Fibroblast of the aortic adventitia (primary cell): ENCODE data around the gene RPS19. TPM values are rescaled to one million over a fixed set of nuclear protein-coding genes. Genes with fewer than 3 reads are reported as not detected.

Experiments used
- DNase-seq: peaks from one replicate; pipeline ENCODE4 v3.0.0-alpha.2; 2010; ENCODE audit warnings: low read depth
- H3K4me3 ChIP-seq: 2 replicates; pipeline ENCODE4 v1.5.1; 2011; ENCODE audit warnings: low read depth, mild to moderate bottlenecking, control low read depth, low read length, moderate library complexity
- total RNA-seq: library from RNA; depleted of rRNA; stranded (reverse); fragments of >200 nt; gene quantifications from 2 replicates; pipeline ENCODE4 v1.2.3, GENCODE V29; 2012; ENCODE audit warnings: low replicate concordance
- TF ChIP-seq, protein P1 (sequence below): IDR thresholded peaks from 2 replicates; pipeline ENCODE4 v1.5.1; 2011; ENCODE audit warnings: mild to moderate bottlenecking, low read length, control low read depth, inconsistent platforms; ENCODE audit not compliant: insufficient read depth

Gene RPS19
- total RNA-seq, 1 donor = 1,080 TPM

DNA sequence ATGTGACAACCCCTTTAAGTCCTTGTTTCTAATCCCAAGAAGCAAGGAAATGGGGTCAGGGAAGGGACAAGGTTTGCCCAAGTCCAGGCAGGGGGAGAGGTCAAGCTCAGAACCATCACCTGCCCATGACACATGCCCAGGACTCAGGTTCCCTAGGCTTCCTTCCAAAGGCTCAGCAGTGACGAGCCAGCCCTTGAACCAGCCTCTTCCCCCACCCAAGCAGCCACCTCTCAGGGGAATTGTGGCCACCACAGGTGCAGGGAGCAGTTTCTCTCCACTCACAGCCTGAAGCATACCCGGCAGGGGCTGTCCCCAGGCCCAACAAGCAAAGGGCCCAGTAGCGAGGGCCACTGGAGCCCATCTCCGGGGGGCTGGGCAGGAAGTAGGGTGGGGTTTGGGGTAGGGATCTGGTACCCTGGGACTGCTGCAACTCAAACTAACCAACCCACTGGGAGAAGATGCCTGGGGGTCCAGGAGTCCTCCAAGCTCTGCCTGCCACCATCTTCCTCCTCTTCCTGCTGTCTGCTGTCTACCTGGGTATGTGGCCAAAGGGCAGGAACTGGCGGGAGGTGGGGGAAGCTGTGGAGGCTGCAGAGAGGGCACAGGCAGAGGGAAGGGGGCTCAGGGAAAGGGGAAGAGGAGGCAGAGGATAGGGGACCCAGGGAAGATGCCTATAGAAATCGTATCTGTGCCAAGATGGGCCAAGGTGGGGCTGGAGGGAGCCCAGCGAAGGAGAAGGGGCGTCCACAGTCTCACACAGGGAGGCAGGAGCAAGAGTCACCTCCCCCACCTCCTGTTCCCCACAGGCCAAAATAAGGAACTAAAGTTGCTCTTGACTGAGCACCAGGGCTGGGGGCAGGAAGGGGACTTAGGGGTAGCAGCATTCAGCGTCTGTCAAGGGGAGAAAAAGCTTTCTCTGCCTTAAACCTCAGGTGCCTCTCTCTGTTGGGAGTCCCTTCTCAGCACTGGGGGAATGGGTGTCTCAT is 17.1 kb downstream of the RPS19 start, which contains the start of gene CD79A:
TSS of gene CD79A (plus strand) at position 433 of the 986 bp plus-strand sequence. CDS start at position 459, 26 bp downstream.
- TF ChIP-seq, protein P1, sequence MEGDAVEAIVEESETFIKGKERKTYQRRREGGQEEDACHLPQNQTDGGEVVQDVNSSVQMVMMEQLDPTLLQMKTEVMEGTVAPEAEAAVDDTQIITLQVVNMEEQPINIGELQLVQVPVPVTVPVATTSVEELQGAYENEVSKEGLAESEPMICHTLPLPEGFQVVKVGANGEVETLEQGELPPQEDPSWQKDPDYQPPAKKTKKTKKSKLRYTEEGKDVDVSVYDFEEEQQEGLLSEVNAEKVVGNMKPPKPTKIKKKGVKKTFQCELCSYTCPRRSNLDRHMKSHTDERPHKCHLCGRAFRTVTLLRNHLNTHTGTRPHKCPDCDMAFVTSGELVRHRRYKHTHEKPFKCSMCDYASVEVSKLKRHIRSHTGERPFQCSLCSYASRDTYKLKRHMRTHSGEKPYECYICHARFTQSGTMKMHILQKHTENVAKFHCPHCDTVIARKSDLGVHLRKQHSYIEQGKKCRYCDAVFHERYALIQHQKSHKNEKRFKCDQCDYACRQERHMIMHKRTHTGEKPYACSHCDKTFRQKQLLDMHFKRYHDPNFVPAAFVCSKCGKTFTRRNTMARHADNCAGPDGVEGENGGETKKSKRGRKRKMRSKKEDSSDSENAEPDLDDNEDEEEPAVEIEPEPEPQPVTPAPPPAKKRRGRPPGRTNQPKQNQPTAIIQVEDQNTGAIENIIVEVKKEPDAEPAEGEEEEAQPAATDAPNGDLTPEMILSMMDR = no peak
- no peak for DNase-seq
- no peak within 1 kb of the TSS for H3K4me3 ChIP-seq

- H3K4me3 ChIP-seq = no peak overlapping the region
- TF ChIP-seq, protein P1 = no peak
- no peak for DNase-seq
Observed at GRCh38 chr19:41877916-41878905, 18.2 kb downstream of the RPS19 start.

DNA sequence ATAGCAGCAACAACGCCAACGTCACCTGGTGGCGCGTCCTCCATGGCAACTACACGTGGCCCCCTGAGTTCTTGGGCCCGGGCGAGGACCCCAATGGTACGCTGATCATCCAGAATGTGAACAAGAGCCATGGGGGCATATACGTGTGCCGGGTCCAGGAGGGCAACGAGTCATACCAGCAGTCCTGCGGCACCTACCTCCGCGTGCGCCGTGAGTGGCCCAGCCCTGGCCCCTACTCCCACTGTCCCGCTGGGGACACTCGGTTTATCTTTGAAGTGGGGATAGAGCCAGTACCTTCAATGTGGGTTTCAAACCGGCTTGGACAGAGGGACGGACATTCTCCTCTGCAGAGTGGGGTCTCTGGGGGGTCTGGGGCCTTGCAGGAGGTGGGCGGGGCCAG is 19.0 kb downstream of the RPS19 start:
- DNase-seq = no peak
- no peak overlapping the region for H3K4me3 ChIP-seq
- TF ChIP-seq, protein P1 = no peak

- H3K4me3 ChIP-seq = no peak overlapping the region
- DNase-seq = no peak
- TF ChIP-seq, protein P1 = no peak
Observed at GRCh38 chr19:41879670-41880328, 19.7 kb downstream of the RPS19 start.

DNA sequence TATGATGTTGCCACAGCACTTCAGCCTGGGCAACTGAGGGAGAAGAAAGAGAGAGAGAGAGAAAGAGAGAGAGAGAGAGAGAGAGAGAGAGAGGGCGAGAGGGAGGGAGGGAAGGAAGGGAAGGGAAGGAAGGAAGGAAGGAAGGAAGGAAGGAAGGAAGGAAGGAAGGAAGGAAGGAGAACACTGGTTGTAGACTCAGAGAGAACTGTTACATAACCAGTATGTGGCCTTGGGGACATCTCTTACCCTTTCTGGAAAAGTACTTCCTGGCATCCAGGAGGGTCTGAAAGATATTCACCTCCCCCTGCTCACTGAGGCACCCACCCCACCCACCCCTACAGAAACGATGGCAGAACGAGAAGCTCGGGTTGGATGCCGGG is 20.3 kb downstream of the RPS19 start:
- no peak overlapping the region for H3K4me3 ChIP-seq
- TF ChIP-seq, protein P1 = no peak
- no peak for DNase-seq
